SU-DHL-6 (cell line): ENCODE data around the gene SEMA6A.

ENCODE experiments used
- H2AFZ ChIP-seq: fragments of 200-600 bp; sonication (generic); 2 replicates; pipeline ENCODE4 v1.6.1; 2014; ENCODE audit warnings: low read depth, mild to moderate bottlenecking, moderate library complexity, mixed read lengths, antibody characterized with exemption, low read length; ENCODE audit not compliant: severe bottlenecking
- H3F3A ChIP-seq: fragments of 200-600 bp; shearing (Covaris generic); 2 replicates; pipeline ENCODE4 v1.6.0; 2016; ENCODE audit warnings: antibody characterized with exemption, mild to moderate bottlenecking; ENCODE audit not compliant: insufficient read depth
- H3K27ac ChIP-seq: fragments of 200-600 bp; sonication (generic); 2 replicates; pipeline ENCODE4 v1.5.1; 2016; ENCODE audit warnings: low read depth, mild to moderate bottlenecking, low read length, moderate library complexity, mixed read lengths
- H3K27me3 ChIP-seq: fragments of 200-600 bp; sonication (generic), shearing (Covaris generic); 2 replicates; pipeline ENCODE4 v1.6.0; 2014; ENCODE audit warnings: mild to moderate bottlenecking, low read length
- H3K36me3 ChIP-seq: fragments of 200-600 bp; sonication (generic); 2 replicates; pipeline ENCODE4 v1.6.1; 2014; ENCODE audit warnings: mild to moderate bottlenecking, low read length, mixed read lengths
- H3K4me2 ChIP-seq: fragments of 300-600, 200-600 bp; shearing (Covaris generic), sonication (generic); 2 replicates; pipeline ENCODE4 v1.6.0; 2014; ENCODE audit warnings: low read length, low read depth, mild to moderate bottlenecking; ENCODE audit not compliant: poor library complexity, severe bottlenecking
- H3K4me3 ChIP-seq: fragments of 200-600 bp; sonication (generic); 2 replicates; pipeline ENCODE4 v1.5.1; 2014; ENCODE audit warnings: antibody characterized with exemption, low read length, mild to moderate bottlenecking, mixed read lengths; ENCODE audit not compliant: insufficient read depth, poor library complexity, severe bottlenecking
- H3K79me2 ChIP-seq: fragments of 200-600 bp; sonication (generic); 2 replicates; pipeline ENCODE4 v1.6.1; 2014; ENCODE audit warnings: mild to moderate bottlenecking, low read length, moderate library complexity; ENCODE audit not compliant: insufficient read depth
- H3K9ac ChIP-seq: fragments of 200-600 bp; sonication (generic); 2 replicates; pipeline ENCODE4 v1.7.0; 2014; ENCODE audit warnings: mild to moderate bottlenecking, low read length
- H3K9me2 ChIP-seq: fragments of 200-600 bp; sonication (generic); replicated peaks from 2 replicates; pipeline ENCODE4 v1.6.1; 2014; ENCODE audit warnings: low read length; ENCODE audit not compliant: insufficient read depth
- H3K9me3 ChIP-seq: fragments of 200-600 bp; sonication (generic); 2 replicates; pipeline ENCODE4 v1.6.1; 2014; ENCODE audit warnings: low read length, mixed read lengths; ENCODE audit not compliant: insufficient read depth
- H4K20me1 ChIP-seq: fragments of 200-600 bp; sonication (generic); 2 replicates; pipeline ENCODE4 v1.6.1; 2014; ENCODE audit warnings: low read depth, mild to moderate bottlenecking, antibody characterized with exemption, low read length, moderate library complexity, mixed read lengths
- EZH2phosphoT487 ChIP-seq: fragments of 200-600 bp; sonication (generic), shearing (Covaris generic); conservative IDR thresholded peaks from 2 replicates; pipeline ENCODE4 v1.6.1; 2018; ENCODE audit warnings: mild to moderate bottlenecking, antibody characterized with exemption, low read length, moderate library complexity, mixed read lengths
- TF ChIP-seq, protein P1 (sequence below): fragments of 200-600 bp; sonication (generic); IDR thresholded peaks from one replicate; pipeline ENCODE4 v1.5.1; 2017; ENCODE audit warnings: antibody characterized with exemption, mild to moderate bottlenecking, low read length, moderate library complexity; ENCODE audit not compliant: insufficient read depth, poor library complexity, severe bottlenecking

Gene SEMA6A

DNA sequence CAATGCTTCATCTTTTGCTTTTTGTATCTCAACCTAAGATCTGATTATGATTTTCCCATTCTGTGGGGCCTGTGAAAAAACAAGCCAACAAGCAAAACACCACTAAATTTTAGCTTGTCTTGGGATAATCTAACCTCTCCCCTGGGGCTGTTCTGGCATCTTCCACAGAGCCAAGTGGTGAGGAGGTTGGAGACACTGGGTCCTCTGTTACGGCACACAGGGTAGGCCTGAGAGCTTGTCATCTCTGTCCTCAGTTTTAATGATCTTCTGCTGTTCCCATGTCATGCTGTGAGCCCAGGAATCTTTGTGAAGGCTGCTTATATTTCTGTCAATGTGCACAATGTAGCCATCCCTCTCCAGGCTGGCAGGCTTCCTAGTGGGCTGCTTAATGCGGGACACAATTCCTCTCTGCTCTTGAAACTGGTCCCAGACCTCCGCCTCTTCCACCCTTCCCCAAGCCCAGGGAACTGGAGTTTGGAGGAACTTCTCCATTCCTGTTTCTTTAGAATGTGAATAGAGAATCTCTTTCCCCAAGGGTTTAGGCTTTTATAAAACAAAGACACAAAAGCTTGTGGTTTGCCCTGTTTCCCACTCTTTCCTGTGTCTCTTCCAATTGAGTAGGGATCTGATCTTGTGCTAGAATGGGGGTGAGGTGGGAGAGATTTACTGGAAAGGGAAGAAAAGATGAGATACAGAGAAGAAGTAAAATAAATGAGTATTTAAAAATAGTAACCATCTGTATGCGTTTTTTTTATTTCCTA is 30.9 kb upstream of the SEMA6A start:
- no peak overlapping the region for H2AFZ ChIP-seq
- H3K36me3 ChIP-seq, result no peaks in the 10 kb centered on the region
- no peaks in the 10 kb centered on the region for H3K9me3 ChIP-seq
- H3K9ac ChIP-seq, result no peak overlapping the region
- no peaks in the 10 kb centered on the region for H3F3A ChIP-seq
- H3K79me2 ChIP-seq, result no peaks in the 10 kb centered on the region
- no peak overlapping the region for H3K27ac ChIP-seq
- H3K4me2 ChIP-seq, result no peak overlapping the region
- H3K9me2 ChIP-seq, result no peaks in the 10 kb centered on the region
- TF ChIP-seq EZH2phosphoT487, result no peak
- H3K4me3 ChIP-seq, result no peak overlapping the region
- H4K20me1 ChIP-seq, result no peaks in the 10 kb centered on the region
- no peaks in the 10 kb centered on the region for H3K27me3 ChIP-seq

DNA sequence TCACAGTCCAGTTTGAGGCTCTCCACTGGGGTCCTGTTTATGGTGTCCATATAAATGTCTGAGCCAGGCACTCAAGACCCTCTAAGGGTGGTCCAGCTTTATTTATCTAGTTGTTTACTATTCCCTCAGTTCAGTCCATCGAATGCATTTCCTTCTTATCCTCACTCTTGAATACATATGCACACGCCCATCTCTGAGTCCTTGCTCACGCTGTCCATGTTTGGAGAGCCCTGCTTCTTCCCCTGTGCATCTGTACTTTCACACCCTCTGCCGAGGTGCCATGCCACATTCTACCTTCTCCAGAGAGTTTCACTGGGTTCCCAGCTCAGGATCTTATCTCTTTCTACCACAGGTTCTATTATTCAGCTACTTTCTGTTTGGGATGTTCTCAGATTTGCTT is 30.2 kb upstream of the SEMA6A start:
- Histone ChIP-seq H3K4me3 (no peak overlapping the region), H3K36me3 (no peaks in the 10 kb centered on the region), H3K79me2 (no peaks in the 10 kb centered on the region), H3K9me3 (no peaks in the 10 kb centered on the region), H3K4me2 (no peak overlapping the region), H2AFZ (no peak overlapping the region), H3K27ac (no peak overlapping the region), H3K9ac (no peak overlapping the region), H4K20me1 (no peaks in the 10 kb centered on the region), H3F3A (no peaks in the 10 kb centered on the region), H3K9me2 (no peaks in the 10 kb centered on the region), H3K27me3 (no peaks in the 10 kb centered on the region)
- TF ChIP-seq EZH2phosphoT487, result no peak
- TF ChIP-seq, protein P1, sequence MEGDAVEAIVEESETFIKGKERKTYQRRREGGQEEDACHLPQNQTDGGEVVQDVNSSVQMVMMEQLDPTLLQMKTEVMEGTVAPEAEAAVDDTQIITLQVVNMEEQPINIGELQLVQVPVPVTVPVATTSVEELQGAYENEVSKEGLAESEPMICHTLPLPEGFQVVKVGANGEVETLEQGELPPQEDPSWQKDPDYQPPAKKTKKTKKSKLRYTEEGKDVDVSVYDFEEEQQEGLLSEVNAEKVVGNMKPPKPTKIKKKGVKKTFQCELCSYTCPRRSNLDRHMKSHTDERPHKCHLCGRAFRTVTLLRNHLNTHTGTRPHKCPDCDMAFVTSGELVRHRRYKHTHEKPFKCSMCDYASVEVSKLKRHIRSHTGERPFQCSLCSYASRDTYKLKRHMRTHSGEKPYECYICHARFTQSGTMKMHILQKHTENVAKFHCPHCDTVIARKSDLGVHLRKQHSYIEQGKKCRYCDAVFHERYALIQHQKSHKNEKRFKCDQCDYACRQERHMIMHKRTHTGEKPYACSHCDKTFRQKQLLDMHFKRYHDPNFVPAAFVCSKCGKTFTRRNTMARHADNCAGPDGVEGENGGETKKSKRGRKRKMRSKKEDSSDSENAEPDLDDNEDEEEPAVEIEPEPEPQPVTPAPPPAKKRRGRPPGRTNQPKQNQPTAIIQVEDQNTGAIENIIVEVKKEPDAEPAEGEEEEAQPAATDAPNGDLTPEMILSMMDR, result no peak

DNA sequence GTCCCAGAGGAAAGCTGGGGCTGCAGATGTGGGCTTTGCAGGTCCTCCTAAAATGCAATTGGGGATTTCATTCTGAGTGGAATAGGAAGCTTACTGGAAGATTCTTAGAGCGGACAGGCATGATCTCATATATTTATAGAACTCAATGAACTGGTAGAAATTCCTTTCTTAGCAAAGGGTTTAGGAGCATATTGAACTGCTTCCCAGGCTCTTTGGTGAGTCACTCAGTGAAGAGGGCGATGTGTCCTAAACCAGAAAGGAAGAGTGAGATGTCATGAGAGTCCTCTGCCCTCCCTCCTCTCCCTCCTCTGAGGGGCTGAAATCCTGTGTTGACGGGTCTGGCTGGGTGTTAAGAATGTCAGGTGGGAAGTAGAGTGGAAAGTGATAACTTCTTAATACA is 26.3 kb upstream of the SEMA6A start:
- Histone ChIP-seq H4K20me1 (no peaks in the 10 kb centered on the region), H3K4me2 (no peak overlapping the region), H3F3A (no peaks in the 10 kb centered on the region), H3K9ac (no peak overlapping the region), H3K79me2 (no peaks in the 10 kb centered on the region), H3K9me3 (no peaks in the 10 kb centered on the region), H3K4me3 (no peak overlapping the region), H2AFZ (no peak overlapping the region), H3K9me2 (no peaks in the 10 kb centered on the region), H3K36me3 (no peaks in the 10 kb centered on the region), H3K27ac (no peak overlapping the region), H3K27me3 (no peaks in the 10 kb centered on the region)
- TF ChIP-seq EZH2phosphoT487, result no peak
- TF ChIP-seq, protein P1, result no peak

DNA sequence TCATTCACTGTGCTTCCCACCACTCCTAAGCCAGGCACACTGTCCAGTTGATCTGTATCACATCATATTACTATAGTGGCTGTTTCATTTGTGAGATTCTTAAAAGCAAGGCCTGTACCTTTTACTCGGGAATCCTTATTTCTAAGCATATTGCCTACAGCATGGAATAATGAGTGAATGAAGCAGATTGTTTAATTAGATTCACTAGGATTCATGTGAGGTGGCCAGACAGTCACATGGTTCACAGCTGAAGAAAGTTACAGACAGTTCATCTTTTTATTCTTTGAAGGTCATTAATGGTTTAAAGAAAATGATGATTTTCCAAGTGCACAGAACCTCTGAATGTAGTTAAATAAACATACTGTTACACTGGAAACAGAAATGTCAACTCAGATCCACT is 24.3 kb upstream of the SEMA6A start:
- no peaks in the 10 kb centered on the region for H3F3A ChIP-seq
- H3K4me3 ChIP-seq, result no peak overlapping the region
- H3K4me2 ChIP-seq, result no peak overlapping the region
- H3K27ac ChIP-seq, result no peak overlapping the region
- H3K27me3 ChIP-seq, result no peaks in the 10 kb centered on the region
- H3K9me2 ChIP-seq, result no peaks in the 10 kb centered on the region
- H4K20me1 ChIP-seq, result no peaks in the 10 kb centered on the region
- no peaks in the 10 kb centered on the region for H3K36me3 ChIP-seq
- no peaks in the 10 kb centered on the region for H3K79me2 ChIP-seq
- no peak overlapping the region for H2AFZ ChIP-seq
- H3K9ac ChIP-seq, result no peak overlapping the region
- no peak for TF ChIP-seq EZH2phosphoT487
- TF ChIP-seq, protein P1, result no peak
- H3K9me3 ChIP-seq, result no peaks in the 10 kb centered on the region
